ENCODE data around the gene TFIP11. TPM values are rescaled to one million over a fixed set of nuclear protein-coding genes. Genes with fewer than 3 reads are reported as not detected.
A peak's percentile ranks its signal among the peaks of the same experiment; 100 is the strongest.

The TFIP11 gene
- total and polyA plus RNA-seq, 9 of the 15 experiments (the other 6 are each of a cell fraction or from before 2014, with no cell fraction given): 11.5 to 38.1 (median 25.2) TPM

DNA sequence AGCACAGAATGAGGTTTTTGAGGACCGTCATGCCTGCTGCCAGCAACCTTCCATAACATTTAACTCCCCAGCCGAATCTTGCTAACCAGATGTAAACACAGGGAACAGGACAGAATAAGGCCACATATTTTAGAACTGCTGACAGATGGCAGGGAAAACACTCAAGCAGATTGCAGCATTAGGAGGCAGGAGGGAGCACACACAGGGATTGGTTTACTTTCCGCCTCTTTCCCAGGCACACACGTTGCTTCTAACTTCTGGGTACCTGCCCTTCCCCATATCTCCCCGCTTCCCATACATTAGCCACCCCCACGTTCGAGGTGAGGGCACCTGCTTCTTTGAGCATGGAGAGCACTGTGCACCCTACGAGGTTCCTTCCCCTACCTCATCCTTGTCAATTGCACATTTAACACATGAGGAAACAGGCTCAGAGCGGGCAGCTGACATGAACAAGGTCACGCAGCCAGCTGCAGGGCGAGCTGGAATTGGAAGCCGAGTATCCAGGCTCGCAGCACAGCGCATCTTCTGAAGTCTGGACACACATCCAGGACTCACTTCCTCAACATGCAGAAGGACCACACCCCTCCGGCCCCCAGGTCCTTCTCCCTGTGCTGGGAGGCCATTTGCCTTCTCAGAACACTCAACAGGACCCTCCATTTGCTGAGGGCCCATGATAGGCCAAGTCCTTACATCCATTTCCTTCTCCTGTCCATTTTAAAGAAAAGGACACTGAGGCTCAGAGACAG lies 64.5 kb downstream of the TFIP11 start (continued):
- TF ChIP-seq, protein P1, sequence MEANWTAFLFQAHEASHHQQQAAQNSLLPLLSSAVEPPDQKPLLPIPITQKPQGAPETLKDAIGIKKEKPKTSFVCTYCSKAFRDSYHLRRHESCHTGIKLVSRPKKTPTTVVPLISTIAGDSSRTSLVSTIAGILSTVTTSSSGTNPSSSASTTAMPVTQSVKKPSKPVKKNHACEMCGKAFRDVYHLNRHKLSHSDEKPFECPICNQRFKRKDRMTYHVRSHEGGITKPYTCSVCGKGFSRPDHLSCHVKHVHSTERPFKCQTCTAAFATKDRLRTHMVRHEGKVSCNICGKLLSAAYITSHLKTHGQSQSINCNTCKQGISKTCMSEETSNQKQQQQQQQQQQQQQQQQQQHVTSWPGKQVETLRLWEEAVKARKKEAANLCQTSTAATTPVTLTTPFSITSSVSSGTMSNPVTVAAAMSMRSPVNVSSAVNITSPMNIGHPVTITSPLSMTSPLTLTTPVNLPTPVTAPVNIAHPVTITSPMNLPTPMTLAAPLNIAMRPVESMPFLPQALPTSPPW (CRISPR knock-in tag; IDR thresholded peaks at IDR 0.05): no peak
- no peak for TF ChIP-seq ZNF830 (CRISPR knock-in tag; IDR thresholded peaks at IDR 0.05)
- no peak for TF ChIP-seq CHD4 (IDR thresholded peaks at IDR 0.05; ENCODE audit: insufficient read depth, insufficient replicate concordance, low read depth, low read length, poor library complexity, severe bottlenecking)
- TF ChIP-seq GABPA (tag; conservative IDR thresholded peaks at IDR 0.05; ENCODE audit: low read depth): no peak

DNA sequence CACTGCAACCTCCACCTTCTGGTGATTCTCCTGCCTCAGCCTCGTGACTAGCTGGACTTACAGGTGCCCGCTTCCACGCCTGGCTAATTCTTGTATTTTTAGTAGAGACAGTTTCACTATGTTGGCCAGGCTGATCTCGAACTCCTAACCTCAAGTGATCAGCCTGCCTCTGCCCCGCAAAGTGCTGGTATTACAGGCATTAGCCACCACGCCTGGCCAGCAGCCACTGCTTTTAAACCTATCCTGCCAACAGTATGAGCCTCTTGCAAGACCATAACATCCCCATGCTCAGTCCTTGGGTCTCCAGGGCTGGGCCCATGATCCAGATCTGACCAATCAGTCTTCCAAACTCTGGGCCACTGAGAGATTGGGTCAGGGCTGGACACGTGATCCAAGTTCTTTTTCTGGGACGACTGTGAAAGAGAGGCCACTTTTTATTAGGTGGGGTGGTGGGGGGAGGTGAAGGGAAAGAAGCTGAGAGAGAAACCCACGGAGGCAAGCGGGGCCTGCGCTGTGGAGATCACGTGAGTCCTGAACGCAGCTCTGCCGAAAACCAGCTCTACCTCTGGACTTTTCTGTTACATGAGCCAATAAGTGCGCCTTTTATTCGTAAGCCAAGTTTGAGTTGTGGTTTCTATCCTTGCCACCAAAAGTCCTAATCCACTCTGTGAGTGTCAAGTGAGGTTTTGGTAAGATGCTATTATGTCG lies 65.3 kb downstream of the TFIP11 start:
- peak; percentile 44; the same call in 1 of the 2 replicates for TF ChIP-seq RAD51 (IDR thresholded peaks at IDR 0.05; ENCODE audit: borderline replicate concordance, low read depth)
- TF ChIP-seq, protein P2, sequence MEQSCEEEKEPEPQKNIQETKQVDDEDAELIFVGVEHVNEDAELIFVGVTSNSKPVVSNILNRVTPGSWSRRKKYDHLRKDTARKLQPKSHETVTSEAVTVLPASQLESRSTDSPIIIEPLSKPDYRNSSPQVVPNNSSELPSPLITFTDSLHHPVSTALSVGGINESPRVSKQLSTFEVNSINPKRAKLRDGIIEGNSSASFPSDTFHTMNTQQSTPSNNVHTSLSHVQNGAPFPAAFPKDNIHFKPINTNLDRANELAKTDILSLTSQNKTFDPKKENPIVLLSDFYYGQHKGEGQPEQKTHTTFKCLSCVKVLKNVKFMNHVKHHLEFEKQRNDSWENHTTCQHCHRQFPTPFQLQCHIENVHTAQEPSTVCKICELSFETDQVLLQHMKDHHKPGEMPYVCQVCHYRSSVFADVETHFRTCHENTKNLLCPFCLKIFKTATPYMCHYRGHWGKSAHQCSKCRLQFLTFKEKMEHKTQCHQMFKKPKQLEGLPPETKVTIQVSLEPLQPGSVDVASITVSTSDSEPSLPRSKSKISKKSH (CRISPR knock-in tag; IDR thresholded peaks at IDR 0.05): no peak
- TF ChIP-seq, protein P3, sequence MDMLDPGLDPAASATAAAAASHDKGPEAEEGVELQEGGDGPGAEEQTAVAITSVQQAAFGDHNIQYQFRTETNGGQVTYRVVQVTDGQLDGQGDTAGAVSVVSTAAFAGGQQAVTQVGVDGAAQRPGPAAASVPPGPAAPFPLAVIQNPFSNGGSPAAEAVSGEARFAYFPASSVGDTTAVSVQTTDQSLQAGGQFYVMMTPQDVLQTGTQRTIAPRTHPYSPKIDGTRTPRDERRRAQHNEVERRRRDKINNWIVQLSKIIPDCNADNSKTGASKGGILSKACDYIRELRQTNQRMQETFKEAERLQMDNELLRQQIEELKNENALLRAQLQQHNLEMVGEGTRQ (CRISPR knock-in tag; IDR thresholded peaks at IDR 0.05): peak; percentile 29; the same call in 1 of the 2 replicates
- no peak for TF ChIP-seq RCOR1 (IDR thresholded peaks at IDR 0.05; ENCODE audit: borderline replicate concordance in 1 of 2, low read depth in 2 of 2, low read length in 2 of 2)
- no peak for TF ChIP-seq EP300 (IDR thresholded peaks at IDR 0.05; ENCODE audit: low read length)
- ATAC-seq (no peak), DNase-seq (ENCODE audit: extremely low read depth in 1 of 4, low spot score in 3 of 4) (no peak), FAIRE-seq (no peak)
- intact Hi-C loops (cut with micrococcal nuclease) (no loop called here), in situ Hi-C loops (cut with MboI) (no loop called here)
- H3K9me1 ChIP-seq (ENCODE audit: control insufficient read depth, insufficient read depth, low read length): no peaks in the 10 kb centered on the region
- 67% methylated on average over 10 of the region's 17 CpGs for WGBS (ENCODE audit: insufficient coverage, low coverage, missing lambda C conversion rate)
- H4K20me1 ChIP-seq (replicated peaks; ENCODE audit: control insufficient read depth, insufficient read depth, low read length): no peaks in the 10 kb centered on the region
- no peaks in the 10 kb centered on the region for H3K9me3 ChIP-seq (replicated peaks; ENCODE audit: control insufficient read depth, insufficient read depth, low read depth, low read length)
- POLR2A ChIA-PET: interaction anchor here (0.7 kb wide), 1 partner anchor 8 kb away, joined by 3 read pairs; no protein-coding TSS in a partner anchor
- H3K27ac ChIP-seq (ENCODE audit: extremely low read depth, low read depth, low read length): no peak overlapping the region
- peaks cover 9% of the 10 kb centered on the region; the same call in 1 of the 3 replicates for H3K36me3 ChIP-seq (ENCODE audit: control insufficient read depth, insufficient read depth, low read length)
- no peak overlapping the region for H2AFZ ChIP-seq (ENCODE audit: low read depth, low read length)
- no peak overlapping the region for H3K4me2 ChIP-seq (ENCODE audit: insufficient read depth, low read length)
- H3K4me3 ChIP-seq: no peak overlapping the region
- no peak overlapping the region for H3K9ac ChIP-seq (ENCODE audit: insufficient read depth in 1 of 2, low read depth in 2 of 2, low read length in 2 of 2)
- no peaks in the 10 kb centered on the region for H3K79me2 ChIP-seq (ENCODE audit: control insufficient read depth, insufficient read depth, low read length)
- H3K4me1 ChIP-seq (replicated peaks in 1 of 2; ENCODE audit: control insufficient read depth in 2 of 2, insufficient read depth in 2 of 2, low read length in 2 of 2): peaks cover 0 to 3% of the 10 kb centered on the region in 2 experiments; a peak in 3 of 5 replicates
- CTCF ChIA-PET (ENCODE audit: low intra/inter-chr PET ratio): no interaction called here
- H3K27me3 ChIP-seq (ENCODE audit: control insufficient read depth in 2 of 2, insufficient read depth in 2 of 2, low read length in 2 of 2): no peaks in the 10 kb centered on the region
- BruUV-seq (replicated peaks): no TSS peak
